SH-SY5Y (cell line): Measurements from ENCODE around the gene ZFPM1.

ENCODE experiments used
- GATA2 ChIP-seq: IDR thresholded peaks from 2 replicates; pipeline ENCODE4 v1.6.1; 2011; ENCODE audit warnings: mild to moderate bottlenecking, low read depth, low read length
- GATA3 ChIP-seq: IDR thresholded peaks from 2 replicates; pipeline ENCODE4 v1.6.1; 2011; ENCODE audit warnings: low read depth, mild to moderate bottlenecking, low read length, moderate library complexity

ZFPM1 gene

DNA sequence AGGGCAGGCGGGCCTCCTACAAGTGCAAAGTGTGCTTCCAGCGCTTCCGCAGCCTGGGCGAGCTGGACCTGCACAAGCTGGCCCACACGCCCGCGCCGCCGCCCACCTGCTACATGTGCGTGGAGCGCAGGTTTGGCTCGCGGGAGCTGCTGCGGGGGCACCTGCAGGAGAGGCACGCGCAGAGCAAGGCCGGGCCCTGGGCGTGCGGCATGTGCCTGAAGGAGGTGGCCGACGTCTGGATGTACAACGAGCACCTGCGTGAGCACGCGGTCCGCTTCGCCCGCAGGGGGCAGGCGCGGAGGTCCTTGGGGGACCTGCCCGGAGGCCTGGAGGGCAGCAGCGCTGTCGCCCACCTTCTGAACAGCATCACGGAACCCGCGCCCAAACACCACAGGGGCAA, 16.3 kb upstream of the ZFPM1 start:
- no peak for TF ChIP-seq GATA3
- no peak for TF ChIP-seq GATA2

DNA sequence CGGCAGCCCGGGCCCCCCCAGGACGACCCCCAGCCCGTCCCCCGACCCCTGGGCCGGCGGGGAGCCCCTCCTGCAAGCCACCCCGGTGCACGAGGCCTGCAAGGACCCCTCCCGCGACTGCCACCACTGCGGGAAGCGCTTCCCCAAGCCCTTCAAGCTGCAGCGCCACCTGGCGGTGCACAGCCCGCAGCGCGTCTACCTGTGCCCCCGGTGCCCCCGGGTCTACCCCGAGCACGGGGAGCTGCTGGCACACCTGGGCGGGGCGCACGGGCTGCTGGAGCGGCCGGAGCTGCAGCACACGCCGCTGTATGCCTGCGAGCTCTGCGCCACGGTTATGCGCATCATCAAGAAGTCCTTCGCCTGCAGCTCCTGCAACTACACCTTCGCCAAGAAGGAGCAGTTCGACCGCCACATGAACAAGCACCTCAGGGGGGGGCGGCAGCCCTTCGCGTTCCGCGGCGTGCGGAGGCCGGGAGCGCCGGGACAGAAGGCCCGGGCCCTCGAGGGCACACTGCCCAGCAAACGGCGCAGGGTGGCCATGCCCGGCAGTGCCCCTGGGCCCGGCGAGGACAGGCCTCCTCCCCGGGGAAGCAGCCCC, 15.6 kb upstream of the ZFPM1 start:
- TF ChIP-seq GATA2 (no peak), GATA3 (no peak)

DNA sequence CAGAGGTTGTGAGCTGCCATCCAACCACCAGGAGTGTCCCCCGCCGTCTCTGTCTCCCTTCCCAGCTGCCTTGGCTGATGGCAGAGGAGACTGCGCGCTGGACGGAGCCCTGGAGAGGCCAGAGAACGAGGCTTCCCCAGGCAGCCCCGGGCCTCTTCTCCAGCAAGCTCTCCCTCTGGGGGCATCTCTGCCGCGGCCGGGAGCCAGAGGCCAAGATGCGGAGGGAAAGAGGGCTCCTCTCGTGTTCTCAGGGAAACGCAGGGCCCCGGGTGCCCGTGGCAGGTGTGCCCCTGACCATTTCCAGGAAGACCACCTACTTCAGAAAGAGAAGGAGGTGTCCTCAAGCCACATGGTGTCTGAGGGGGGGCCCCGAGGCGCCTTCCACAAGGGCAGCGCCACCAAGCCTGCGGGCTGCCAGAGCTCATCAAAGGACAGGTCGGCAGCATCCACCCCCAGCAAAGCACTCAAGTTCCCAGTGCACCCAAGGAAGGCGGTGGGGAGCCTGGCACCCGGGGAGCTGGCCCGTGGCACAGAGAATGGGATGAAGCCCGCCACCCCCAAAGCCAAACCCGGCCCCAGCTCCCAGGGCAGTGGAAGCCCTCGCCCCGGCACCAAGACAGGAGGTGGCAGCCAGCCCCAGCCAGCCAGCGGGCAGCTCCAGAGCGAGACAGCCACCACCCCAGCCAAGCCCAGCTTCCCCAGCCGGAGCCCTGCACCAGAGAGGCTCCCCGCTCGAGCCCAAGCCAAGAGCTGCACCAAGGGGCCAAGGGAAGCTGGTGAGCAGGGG, 14.8 kb upstream of the ZFPM1 start:
- TF ChIP-seq GATA2: no peak
- TF ChIP-seq GATA3: no peak

DNA sequence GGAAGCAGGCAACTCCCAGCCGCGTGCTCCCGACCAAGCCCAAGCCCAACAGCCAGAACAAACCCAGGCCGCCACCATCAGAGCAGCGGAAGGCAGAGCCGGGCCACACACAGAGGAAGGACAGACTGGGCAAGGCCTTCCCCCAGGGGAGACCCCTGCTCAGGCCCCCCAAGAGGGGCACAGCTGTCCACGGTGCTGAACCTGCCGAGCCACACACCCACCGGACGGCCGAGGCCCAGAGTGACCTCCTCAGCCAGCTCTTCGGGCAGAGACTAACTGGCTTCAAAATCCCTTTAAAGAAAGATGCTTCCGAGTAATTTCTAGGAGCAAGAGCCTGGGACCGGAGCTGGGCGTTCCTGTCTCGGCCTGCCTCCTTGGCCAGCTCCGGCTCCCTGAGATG, 14.1 kb upstream of the ZFPM1 start:
- TF ChIP-seq GATA3 (no peak), GATA2 (no peak)

DNA sequence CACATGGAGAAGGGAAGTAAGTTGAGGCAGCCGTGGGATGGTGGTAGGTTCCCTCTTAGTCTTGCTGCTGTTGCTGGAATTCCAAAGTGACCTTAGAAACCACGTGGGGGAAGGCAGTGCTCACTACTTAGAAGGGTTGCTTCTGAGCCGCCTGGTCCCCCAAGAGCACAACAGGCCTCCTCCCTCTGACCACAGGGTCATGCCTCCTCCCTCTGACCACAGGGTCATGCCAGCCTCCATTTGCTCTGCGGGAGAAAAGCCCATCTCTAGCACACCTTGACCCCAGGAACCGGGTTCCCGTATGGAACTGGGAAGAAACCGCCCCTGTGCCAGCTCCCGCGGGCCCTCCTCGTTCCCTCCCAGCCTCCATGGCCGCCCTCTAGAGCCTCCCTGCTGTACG, 13.4 kb upstream of the ZFPM1 start:
- TF ChIP-seq GATA3 (no peak), GATA2 (no peak)

DNA sequence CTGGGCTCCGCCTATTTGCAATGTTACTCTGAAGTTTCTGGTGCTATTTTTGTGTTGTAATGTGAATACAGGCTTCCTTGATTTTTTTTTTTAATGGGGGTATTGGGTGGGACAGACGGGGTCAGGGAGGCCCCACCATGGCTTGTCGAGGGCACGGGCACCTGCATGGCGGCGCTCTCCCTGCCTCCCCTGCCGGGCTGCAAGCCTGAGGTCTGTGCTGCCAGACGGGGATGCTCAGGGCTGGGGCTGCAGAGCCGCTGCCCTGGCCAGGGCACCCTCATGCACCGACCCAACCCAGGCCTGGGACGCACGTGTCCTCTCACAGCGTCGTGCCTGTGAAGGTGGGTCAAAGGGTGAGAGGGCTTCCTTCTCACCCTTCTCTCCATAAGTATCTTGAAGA, 13.0 kb upstream of the ZFPM1 start:
- TF ChIP-seq GATA3 (no peak), GATA2 (no peak)

DNA sequence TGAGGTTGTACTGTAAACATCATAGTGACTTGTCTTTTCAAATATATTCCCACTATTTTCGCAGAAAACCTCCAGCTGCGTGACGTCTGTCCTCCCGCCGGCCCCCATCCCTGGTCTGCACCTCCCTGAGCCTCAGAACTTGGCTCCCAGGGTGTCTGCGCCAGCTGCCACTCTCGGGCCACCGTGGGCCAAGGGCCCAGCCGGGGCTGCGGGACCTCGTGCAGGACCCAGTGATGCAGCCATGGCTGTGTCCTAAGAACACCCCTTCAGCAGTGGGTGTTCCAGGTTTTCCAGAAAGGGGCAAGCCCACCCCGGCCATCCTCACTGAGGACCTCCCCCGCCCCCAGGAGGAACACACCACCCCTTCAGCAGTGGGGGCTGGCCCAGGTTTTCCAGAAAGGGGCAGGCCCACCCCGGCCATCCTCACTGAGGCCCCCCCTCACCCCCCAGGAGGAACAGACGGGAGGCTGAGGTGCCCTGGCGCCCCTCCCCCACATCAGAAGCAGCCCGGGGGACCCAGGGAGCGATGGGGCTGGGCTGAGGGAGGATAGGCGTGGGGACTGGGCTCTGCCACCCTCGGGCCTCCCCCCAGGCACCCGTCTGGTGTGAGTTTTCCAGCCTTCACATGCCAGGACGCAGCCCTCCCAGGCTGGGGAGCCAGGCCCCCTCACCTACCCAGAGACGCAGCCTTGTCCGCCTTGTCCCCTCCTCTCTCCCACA, 12.2 kb upstream of the ZFPM1 start:
- TF ChIP-seq GATA2 (no peak), GATA3 (no peak)

DNA sequence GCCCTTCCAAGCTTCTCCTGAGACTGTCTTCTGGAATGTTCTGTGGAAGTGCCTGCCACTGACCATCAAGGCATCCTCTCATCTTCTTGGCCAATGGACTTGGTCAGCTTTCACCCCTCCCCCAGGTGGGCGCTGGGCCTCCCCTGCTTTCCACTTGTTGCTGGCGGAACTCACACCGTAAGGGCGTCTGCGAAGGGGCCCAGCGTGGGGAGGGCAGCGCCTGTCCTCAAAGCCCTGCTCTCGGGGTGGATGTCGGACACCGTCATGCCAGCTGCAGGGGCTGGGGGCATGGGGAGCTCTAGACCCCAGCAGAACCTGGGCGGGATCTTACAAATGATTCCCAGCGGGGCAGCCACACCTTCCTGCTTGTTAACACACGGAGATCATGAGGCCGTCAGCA, 11.6 kb upstream of the ZFPM1 start:
- TF ChIP-seq GATA3 (no peak), GATA2 (no peak)

DNA sequence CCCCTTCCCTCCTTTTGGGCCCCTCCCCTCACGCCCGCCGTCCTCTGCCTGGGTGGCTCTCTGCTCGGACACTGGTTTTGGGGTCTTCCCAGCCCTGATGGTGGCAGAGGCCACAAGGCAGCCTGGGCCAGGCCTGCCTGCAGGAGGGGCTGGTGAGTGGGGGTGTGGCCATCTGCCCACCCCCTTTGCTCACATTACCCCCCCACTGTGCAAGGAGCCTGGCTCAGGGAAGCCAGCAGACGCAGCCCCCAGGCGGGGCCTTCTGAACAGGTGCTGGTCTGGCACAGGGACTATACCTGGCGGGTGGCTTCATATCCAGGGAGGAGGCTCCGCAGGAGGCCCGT, 10.7 kb upstream of the ZFPM1 start:
- no peak for TF ChIP-seq GATA2
- no peak for TF ChIP-seq GATA3

DNA sequence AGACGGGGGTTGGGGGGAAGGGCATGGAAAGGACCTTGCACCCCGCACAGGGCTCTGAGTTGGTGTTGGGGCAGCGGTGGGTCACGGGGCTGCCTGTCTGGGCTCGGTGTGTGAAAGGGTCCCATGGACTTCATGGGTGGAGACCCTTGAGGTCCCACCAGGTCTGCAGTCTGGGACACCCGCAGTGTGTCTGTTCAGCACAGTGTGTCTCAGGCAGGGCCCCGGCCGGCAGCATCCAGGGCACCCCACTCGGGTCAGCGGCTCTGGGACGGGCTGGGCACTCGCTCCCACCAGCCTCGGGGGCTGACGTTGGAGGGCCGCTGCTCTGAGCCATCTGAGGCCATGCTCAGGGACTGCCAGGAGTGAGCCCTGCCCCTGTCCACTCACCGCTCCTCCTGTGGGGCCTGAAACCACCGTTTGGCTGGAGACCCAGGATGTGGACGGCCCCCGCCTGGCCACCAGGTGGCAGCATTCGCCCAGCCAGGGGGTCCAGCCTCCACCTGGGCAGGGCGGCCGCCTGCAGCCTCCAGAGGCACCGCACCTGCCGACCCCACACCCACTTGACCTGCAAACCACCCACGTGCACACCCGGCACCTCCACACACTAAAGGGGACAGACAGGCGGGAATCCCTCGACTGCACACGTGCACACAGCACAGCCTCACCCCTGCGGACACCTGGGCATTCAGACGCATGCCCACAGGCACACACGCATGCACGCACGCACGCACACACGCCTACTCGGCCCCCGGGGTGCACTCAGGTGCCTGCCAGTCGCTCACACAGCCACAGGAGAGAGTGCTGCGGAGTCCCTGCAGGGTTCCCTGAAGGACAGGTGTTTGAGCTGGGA, 10.1 kb upstream of the ZFPM1 start:
- TF ChIP-seq GATA3 (no peak), GATA2 (no peak)

DNA sequence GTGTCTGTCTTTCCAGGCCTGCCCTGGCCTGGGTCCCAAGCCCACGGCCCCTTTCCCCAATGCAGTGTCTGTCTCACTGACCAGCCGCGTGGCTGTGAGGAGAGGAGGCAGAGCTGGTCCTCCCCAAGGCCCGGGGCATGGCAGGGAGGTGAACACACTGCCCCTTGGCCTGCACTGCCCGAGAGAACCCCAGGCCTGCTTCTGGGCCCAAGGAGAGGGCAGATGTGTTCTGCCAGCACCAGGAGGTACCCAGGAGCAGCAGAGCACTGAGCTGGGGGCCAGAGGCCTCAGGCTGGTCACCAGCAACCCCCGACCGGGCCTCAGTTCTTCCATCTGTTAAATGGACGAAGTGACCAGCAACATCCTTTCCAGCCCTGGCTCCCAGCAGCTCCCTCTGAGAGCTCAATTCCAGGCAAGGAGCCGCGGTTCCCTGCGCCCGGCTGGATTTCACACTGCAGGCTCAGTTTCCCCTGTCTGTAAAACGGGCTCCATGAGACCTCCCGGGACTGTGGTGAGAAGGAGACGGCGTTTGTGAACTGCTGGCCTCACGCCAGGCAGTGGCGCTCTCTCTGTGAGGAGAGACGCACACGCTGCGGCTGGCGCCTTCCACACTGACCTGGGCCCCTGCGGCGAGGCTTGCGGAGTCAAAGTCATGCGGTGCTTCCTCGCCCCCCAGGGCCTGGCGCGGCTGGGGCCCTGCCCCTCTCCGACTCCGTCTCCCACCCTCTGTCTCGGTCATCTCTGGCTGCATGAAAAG, 8.1 kb upstream of the ZFPM1 start:
- TF ChIP-seq GATA2: no peak
- TF ChIP-seq GATA3: no peak

DNA sequence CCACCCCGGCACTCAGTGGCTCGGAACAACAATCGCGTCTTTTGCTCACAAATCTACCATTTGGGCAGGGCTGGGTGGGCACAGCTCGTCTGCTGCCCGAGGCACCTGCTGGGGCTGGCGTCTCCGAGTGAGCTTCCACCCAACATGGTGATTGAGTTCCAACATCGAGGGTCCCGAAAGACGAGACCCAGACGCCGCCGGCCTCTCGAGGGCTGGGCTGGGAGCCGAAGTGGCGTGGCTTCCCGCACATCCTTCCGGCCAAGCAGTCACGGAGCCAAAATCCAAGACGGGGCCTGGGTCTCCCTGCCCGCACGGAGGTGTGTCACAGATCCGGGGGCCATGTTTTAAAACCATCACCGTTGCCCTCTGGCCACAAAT, 7.5 kb upstream of the ZFPM1 start:
- no peak for TF ChIP-seq GATA2
- TF ChIP-seq GATA3: no peak

DNA sequence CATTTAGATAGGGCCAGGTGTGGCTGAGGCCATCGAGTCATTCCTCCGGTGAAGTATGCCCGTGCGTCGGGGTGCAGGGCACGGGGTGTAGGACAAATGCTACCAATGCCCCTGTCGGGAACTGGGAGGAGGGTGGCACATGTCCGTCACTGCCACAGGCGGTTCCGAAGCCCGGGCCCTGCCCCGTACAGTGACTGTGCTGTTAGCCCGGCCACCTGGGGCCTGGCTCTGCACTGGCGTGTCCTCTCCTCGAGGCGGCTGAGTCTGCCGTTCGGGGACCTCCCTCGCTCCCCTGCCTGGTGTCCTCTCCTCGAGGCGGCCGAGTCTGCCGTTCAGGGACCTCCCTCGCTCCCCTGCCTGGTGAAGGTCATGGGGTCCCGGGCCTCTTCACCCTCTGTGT, 7.0 kb upstream of the ZFPM1 start:
- TF ChIP-seq GATA2 (no peak), GATA3 (no peak)
